OCI-LY7 (cell line): ENCODE results near the gene PRRC1. TPM values are rescaled to one million over a fixed set of nuclear protein-coding genes. Genes with fewer than 3 reads are reported as not detected.

ENCODE experiments used
- BruUV-seq: library from RNA; stranded (reverse); fragments of 400-500 nt; replicated peaks from 2 replicates; lab custom pipeline; 2021; lab: Mats Ljungman, UMichigan
- CTCF ChIA-PET: fragments of 300-600 bp; sonication (Branson Sonifier 250); formaldehyde crosslinking; loops from one replicate; lab custom pipeline; 2022; ENCODE audit warnings: antibody characterized with exemption; ENCODE audit not compliant: unreplicated experiment; lab: Charles Lee
- POLR2A ChIA-PET: fragments of 300-600 bp; sonication (Branson Sonifier 250); formaldehyde crosslinking; loops from one replicate; lab custom pipeline; 2022; ENCODE audit warnings: antibody characterized with exemption; lab: Charles Lee
- DNase-seq: peaks from one replicate; pipeline ENCODE4 v3.0.0-alpha.2; 2015; ENCODE audit warnings: low spot score
- H2AFZ ChIP-seq: fragments of 200-600 bp; sonication (generic), shearing (Covaris generic); 2 replicates; pipeline ENCODE4 v1.6.1; 2014; ENCODE audit warnings: mild to moderate bottlenecking, antibody characterized with exemption, low read length, moderate library complexity
- H3K27ac ChIP-seq: fragments of 200-600 bp; sonication (generic); 2 replicates; pipeline ENCODE4 v1.5.1; 2014; ENCODE audit warnings: mixed run types, low read depth, mild to moderate bottlenecking, moderate library complexity, low read length, inconsistent platforms; ENCODE audit not compliant: poor library complexity, severe bottlenecking
- H3K36me3 ChIP-seq: fragments of 200-600 bp; sonication (generic); 2 replicates; pipeline ENCODE4 v1.6.1; 2014; ENCODE audit warnings: mild to moderate bottlenecking, antibody characterized with exemption, low read length, moderate library complexity, mixed read lengths; ENCODE audit not compliant: insufficient read depth
- H3K4me1 ChIP-seq: fragments of 200-600 bp; sonication (generic); 2 replicates; pipeline ENCODE4 v1.5.1; 2014; ENCODE audit warnings: mild to moderate bottlenecking, low read length; ENCODE audit not compliant: insufficient read depth, poor library complexity, severe bottlenecking
- H3K4me2 ChIP-seq: fragments of 200-600 bp; sonication (generic); 2 replicates; pipeline ENCODE4 v1.6.1; 2014; ENCODE audit warnings: mild to moderate bottlenecking, low read length
- H3K4me3 ChIP-seq: fragments of 200-600 bp; sonication (generic); 2 replicates; pipeline ENCODE4 v1.5.1; 2014; ENCODE audit warnings: mild to moderate bottlenecking, low read depth, low read length; ENCODE audit not compliant: poor library complexity, severe bottlenecking
- H3K79me2 ChIP-seq: fragments of 200-600 bp; sonication (generic); 2 replicates; pipeline ENCODE4 v1.6.1; 2016; ENCODE audit warnings: low read depth, mild to moderate bottlenecking, low read length, moderate library complexity, mixed read lengths; ENCODE audit not compliant: insufficient read depth
- H3K9me2 ChIP-seq: fragments of 200-600 bp; sonication (generic); 2 replicates; pipeline ENCODE4 v1.6.1; 2016; ENCODE audit warnings: mild to moderate bottlenecking, low read length, mixed read lengths; ENCODE audit not compliant: insufficient read depth
- H3K9me3 ChIP-seq: fragments of 200-600 bp; sonication (generic); 2 replicates; pipeline ENCODE4 v1.6.1; 2014; ENCODE audit warnings: mild to moderate bottlenecking, mixed run types, low read length, mixed read lengths
- H4K20me1 ChIP-seq: fragments of 200-600 bp; sonication (generic); 2 replicates; pipeline ENCODE4 v1.6.1; 2014; ENCODE audit warnings: mild to moderate bottlenecking, antibody characterized with exemption, low read length, moderate library complexity, mixed read lengths; ENCODE audit not compliant: insufficient read depth
- EZH2phosphoT487 ChIP-seq: fragments of 200-600 bp; sonication (generic); IDR thresholded peaks from 2 replicates; pipeline ENCODE4 v1.6.1; 2018; ENCODE audit warnings: low read depth, borderline replicate concordance, mild to moderate bottlenecking, mixed run types, antibody characterized with exemption, low read length, moderate library complexity, mixed read lengths
- intact Hi-C: fragments of 100-400 bp; cut with micrococcal nuclease; formaldehyde crosslinking; loops from one replicate; pipeline ENCODE4 v1.10.0; 2022; ENCODE audit not compliant: unreplicated experiment
- total RNA-seq, 2 experiments: library from RNA; depleted of rRNA in 1 of 2; stranded (reverse); fragments of >200 nt in 1 of 2; shearing (Covaris generic) in 1 of 2; gene quantifications; 2 replicates each; pipeline ENCODE4 v1.2.3, GENCODE V29; 2014 to 2022
- TF ChIP-seq, protein P1 (sequence below): fragments of 200-600 bp; sonication (generic); conservative IDR thresholded peaks from 2 replicates; pipeline ENCODE4 v1.5.1; 2014; ENCODE audit warnings: mild to moderate bottlenecking, antibody characterized with exemption, low read length, moderate library complexity, mixed read lengths

Gene PRRC1
- total RNA-seq, 2 experiments from 2014 or later = 32.7 to 46.5 TPM

DNA sequence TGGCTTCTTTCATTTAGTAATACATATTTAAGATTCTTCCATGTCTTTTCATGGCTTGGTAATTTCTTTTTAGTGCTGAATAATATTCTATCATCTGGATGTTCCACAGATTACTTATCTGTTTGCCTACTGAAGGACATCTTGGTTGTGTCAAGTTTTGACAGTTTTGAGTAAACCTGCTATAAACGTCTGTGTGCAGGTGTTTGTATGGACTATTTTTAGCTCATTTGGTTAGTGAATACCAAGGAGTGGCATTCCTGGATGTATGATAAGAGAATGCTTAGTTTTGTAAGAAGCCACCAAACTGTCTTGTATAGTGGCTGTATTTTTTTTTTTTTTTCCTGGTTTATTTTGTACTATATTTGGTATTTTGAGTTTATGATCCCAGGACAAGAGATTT is 38.4 kb downstream of the PRRC1 start:
- CTCF ChIA-PET = no interaction called here
- POLR2A ChIA-PET = interaction anchor here (0.6 kb wide), 1 partner anchor 544 kb away, joined by 4 read pairs; no protein-coding TSS in a partner anchor
- no TSS peak for BruUV-seq

DNA sequence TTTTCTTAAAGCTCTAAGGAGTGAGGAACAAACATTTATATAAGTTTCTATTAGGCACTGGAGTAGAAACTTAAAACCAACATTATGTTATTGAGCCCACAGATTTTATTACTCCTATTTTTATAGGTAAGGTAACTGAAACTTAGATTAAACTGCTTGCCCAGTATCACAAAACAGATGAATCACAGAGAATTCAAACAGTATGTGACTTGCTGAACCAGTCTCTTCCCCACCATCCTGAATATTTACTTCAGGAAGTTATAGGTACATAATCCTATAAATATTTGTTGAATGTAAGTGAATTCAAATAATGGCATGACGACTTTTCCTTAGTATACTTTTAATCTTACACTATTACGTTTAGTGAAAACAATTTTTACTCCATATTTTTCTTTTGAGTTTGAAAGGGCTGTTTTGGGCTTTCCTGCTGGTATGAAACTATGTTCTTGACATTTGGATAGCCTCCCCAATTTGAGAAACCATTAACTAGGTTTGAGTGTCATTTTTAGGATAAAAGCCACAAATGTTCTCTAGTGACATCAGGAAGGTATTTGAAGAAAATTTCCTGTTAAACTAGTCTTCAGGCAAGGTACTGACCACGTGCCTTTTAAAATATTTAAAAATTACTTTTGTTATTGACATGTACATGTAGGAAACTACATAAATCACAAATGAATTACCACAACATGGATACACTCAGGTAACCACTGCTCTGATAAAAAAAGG is 39.3 kb downstream of the PRRC1 start:
- TF ChIP-seq, protein P1, sequence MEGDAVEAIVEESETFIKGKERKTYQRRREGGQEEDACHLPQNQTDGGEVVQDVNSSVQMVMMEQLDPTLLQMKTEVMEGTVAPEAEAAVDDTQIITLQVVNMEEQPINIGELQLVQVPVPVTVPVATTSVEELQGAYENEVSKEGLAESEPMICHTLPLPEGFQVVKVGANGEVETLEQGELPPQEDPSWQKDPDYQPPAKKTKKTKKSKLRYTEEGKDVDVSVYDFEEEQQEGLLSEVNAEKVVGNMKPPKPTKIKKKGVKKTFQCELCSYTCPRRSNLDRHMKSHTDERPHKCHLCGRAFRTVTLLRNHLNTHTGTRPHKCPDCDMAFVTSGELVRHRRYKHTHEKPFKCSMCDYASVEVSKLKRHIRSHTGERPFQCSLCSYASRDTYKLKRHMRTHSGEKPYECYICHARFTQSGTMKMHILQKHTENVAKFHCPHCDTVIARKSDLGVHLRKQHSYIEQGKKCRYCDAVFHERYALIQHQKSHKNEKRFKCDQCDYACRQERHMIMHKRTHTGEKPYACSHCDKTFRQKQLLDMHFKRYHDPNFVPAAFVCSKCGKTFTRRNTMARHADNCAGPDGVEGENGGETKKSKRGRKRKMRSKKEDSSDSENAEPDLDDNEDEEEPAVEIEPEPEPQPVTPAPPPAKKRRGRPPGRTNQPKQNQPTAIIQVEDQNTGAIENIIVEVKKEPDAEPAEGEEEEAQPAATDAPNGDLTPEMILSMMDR = no peak
- no peak for TF ChIP-seq EZH2phosphoT487
- H3K9me2 ChIP-seq = no peaks in the 10 kb centered on the region
- POLR2A ChIA-PET = no interaction called here
- H2AFZ ChIP-seq = no peak overlapping the region
- no peak overlapping the region for H3K4me2 ChIP-seq
- H3K79me2 ChIP-seq = no peaks in the 10 kb centered on the region
- H3K27ac ChIP-seq = no peak overlapping the region
- peaks cover 6% of the 10 kb centered on the region for H3K4me1 ChIP-seq
- DNase-seq = no peak
- no peak overlapping the region for H3K4me3 ChIP-seq
- CTCF ChIA-PET = no interaction called here
- intact Hi-C loops = no loop called here
- H3K9me3 ChIP-seq = no peaks in the 10 kb centered on the region
- no peaks in the 10 kb centered on the region for H4K20me1 ChIP-seq
- H3K36me3 ChIP-seq = peaks cover 35% of the 10 kb centered on the region
- BruUV-seq = no TSS peak

More for the DNA sequence above, 38.4 kb downstream of the PRRC1 start:
- Histone ChIP-seq H4K20me1 (no peaks in the 10 kb centered on the region), H3K9me2 (no peaks in the 10 kb centered on the region), H3K4me3 (no peak overlapping the region), H3K27ac (no peak overlapping the region), H3K79me2 (no peaks in the 10 kb centered on the region), H3K4me1 (peaks cover 6% of the 10 kb centered on the region), H3K36me3 (peaks cover 39% of the 10 kb centered on the region), H3K9me3 (no peaks in the 10 kb centered on the region), H3K4me2 (no peak overlapping the region), H2AFZ (no peak overlapping the region)
- no peak for DNase-seq
- intact Hi-C loops = no loop called here
- TF ChIP-seq EZH2phosphoT487 = no peak
- TF ChIP-seq, protein P1 = no peak

DNA sequence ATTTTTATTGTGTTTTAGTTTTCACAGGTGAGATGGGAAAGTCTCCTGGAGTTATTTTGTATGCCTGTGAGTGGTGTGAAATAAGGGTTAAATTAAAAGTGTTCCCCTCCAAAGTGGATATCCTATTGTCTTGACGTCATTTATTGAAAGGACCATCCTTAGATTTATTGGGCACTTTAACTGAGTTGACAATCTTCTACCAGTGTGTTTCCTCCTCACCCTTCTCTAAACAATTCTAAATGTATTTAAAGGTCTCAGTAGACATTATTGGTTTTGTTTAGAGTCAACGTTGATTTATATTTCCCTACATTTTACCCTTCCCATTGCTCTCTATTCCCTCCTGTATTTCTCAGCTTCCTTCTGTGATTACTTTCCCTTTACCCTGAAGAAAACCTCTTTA is 40.8 kb downstream of the PRRC1 start:
- ChIA-PET POLR2A (no interaction called here), CTCF (no interaction called here)
- no peak for DNase-seq
- Histone ChIP-seq H3K4me2 (no peak overlapping the region), H3K36me3 (peaks cover 22% of the 10 kb centered on the region), H3K79me2 (no peaks in the 10 kb centered on the region), H3K4me1 (peaks cover 6% of the 10 kb centered on the region), H3K4me3 (no peak overlapping the region), H4K20me1 (no peaks in the 10 kb centered on the region), H2AFZ (no peak overlapping the region), H3K9me3 (no peaks in the 10 kb centered on the region), H3K9me2 (no peaks in the 10 kb centered on the region), H3K27ac (no peak overlapping the region)
- intact Hi-C loops = no loop called here
- BruUV-seq = no TSS peak
- no peak for TF ChIP-seq EZH2phosphoT487
- TF ChIP-seq, protein P1 = no peak
